HepG2 (cell line): ENCODE results near the gene CST4. TPM values are rescaled to one million over a fixed set of nuclear protein-coding genes. Genes with fewer than 3 reads are reported as not detected.

Experiments
- CREBL2 ChIP-seq: sonication (generic); formaldehyde crosslinking; IDR thresholded peaks from 2 replicates; pipeline ENCODE4 v1.8.1; 2023; ENCODE audit warnings: missing genetic modification reagents, mild to moderate bottlenecking, borderline replicate concordance
- HDAC2 ChIP-seq: sonication (generic); formaldehyde crosslinking; IDR thresholded peaks from 2 replicates; pipeline ENCODE4 v1.4.0; 2020; ENCODE audit warnings: missing genetic modification reagents
- HNRNPL ChIP-seq: fragments of 200-400 bp; formaldehyde crosslinking; IDR thresholded peaks from 2 replicates; pipeline ENCODE4 v1.6.1; 2017; ENCODE audit warnings: mild to moderate bottlenecking, low read depth, low read length
- MAFK ChIP-seq, 2 experiments: IDR thresholded peaks in 1 of 2; conservative IDR thresholded peaks in 1 of 2; 2 replicates each; pipeline ENCODE4 v1.6.1; 2011; ENCODE audit warnings: improper control_type of control experiment in 2 of 2, low read length in 2 of 2
- MXD1 ChIP-seq: sonication (generic); formaldehyde crosslinking; IDR thresholded peaks from 2 replicates; pipeline ENCODE4 v1.4.0; 2020; ENCODE audit warnings: mild to moderate bottlenecking, missing genetic modification reagents
- SOX5 ChIP-seq: IDR thresholded peaks from 2 replicates; pipeline ENCODE4 v1.6.1; 2016; ENCODE audit warnings: borderline replicate concordance
- SSRP1 ChIP-seq: IDR thresholded peaks from 2 replicates; pipeline ENCODE4 v1.6.1; 2016; ENCODE audit warnings: control low read depth
- XRCC5 ChIP-seq: fragments of 200-400 bp; formaldehyde crosslinking; optimal IDR thresholded peaks from 2 replicates; pipeline ENCODE3; 2017; ENCODE audit warnings: mild to moderate bottlenecking, low read length
- ZNF552 ChIP-seq: sonication (generic); formaldehyde crosslinking; IDR thresholded peaks from 2 replicates; pipeline ENCODE4 v1.9.0; 2022; ENCODE audit warnings: missing genetic modification reagents, mild to moderate bottlenecking, borderline replicate concordance
- ZNF563 ChIP-seq: sonication (generic); formaldehyde crosslinking; IDR thresholded peaks from 2 replicates; pipeline ENCODE4 v1.8.0; 2022; ENCODE audit warnings: mild to moderate bottlenecking, moderate library complexity, missing genetic modification reagents
- ZNF737 ChIP-seq: sonication (generic); formaldehyde crosslinking; IDR thresholded peaks from 2 replicates; pipeline ENCODE4 v1.5.0; 2020; ENCODE audit warnings: missing genetic modification reagents, mild to moderate bottlenecking, borderline replicate concordance
- polyA plus RNA-seq, 8 experiments: library from polyadenylated mRNA; depleted of rRNA in 3 of 8; stranded (reverse) in 7 of 8; unstranded in 1 of 8; fragments of >200 nt; fragmentation: Illumina TruSeq in 4 of 8; extraction: Trizol in 4 of 8; gene quantifications; 2 replicates each; pipeline versions ENCODE4 v1.2.1 to v1.2.3, GENCODE V29; 2011 to 2016; ENCODE audit warnings: low read depth in 4 of 8, missing spikeins in 1 of 8, mixed read lengths in 1 of 8; ENCODE audit not compliant: insufficient read depth in 1 of 8
- total RNA-seq, 5 experiments: library from RNA; depleted of rRNA; stranded (reverse); fragments of >200 nt; fragmentation: Illumina TruSeq; extraction: Trizol; gene quantifications; 2 replicates each; pipeline ENCODE4 v1.2.3, GENCODE V29; 2016; ENCODE audit warnings: low read depth in 1 of 5
- TF ChIP-seq, protein P1 (sequence below): sonication (generic); formaldehyde crosslinking; IDR thresholded peaks from 2 replicates; pipeline ENCODE4 v1.9.0; 2022; ENCODE audit warnings: low read depth, missing genetic modification reagents
- TF ChIP-seq, protein P2 (sequence below): sonication (generic); formaldehyde crosslinking; IDR thresholded peaks from 2 replicates; pipeline ENCODE4 v1.5.0; 2020; ENCODE audit warnings: missing genetic modification reagents
- TF ChIP-seq, protein P3 (sequence below): sonication (generic); formaldehyde crosslinking; IDR thresholded peaks from 2 replicates; pipeline ENCODE4 v1.5.0; 2020; ENCODE audit warnings: missing genetic modification reagents, mild to moderate bottlenecking, borderline replicate concordance
- TF ChIP-seq, protein P4 (sequence below): sonication (generic); formaldehyde crosslinking; IDR thresholded peaks from 2 replicates; pipeline ENCODE4 v1.4.0; 2020; ENCODE audit warnings: low read depth, mild to moderate bottlenecking, missing genetic modification reagents
- TF ChIP-seq, protein P5 (sequence below), 2 experiments: sonication (generic) in 1 of 2; formaldehyde crosslinking in 1 of 2; IDR thresholded peaks; 2 replicates each; pipeline versions ENCODE4 v1.4.0 to v1.6.1; 2016 to 2020; ENCODE audit warnings: borderline replicate concordance in 1 of 2, low read depth in 1 of 2, mild to moderate bottlenecking in 1 of 2, missing genetic modification reagents in 1 of 2
- TF ChIP-seq, protein P6 (sequence below): IDR thresholded peaks from 2 replicates; pipeline ENCODE4 v1.6.1; 2016

The CST4 gene
- total and polyA plus RNA-seq, 2 of the 13 experiments (the other 11 are each of a cell fraction or from before 2014, with no cell fraction given): not detected

GRCh38 chr20:23640018-23640601, 48.7 kb downstream of the CST4 start (continued):
- TF ChIP-seq, protein P1, sequence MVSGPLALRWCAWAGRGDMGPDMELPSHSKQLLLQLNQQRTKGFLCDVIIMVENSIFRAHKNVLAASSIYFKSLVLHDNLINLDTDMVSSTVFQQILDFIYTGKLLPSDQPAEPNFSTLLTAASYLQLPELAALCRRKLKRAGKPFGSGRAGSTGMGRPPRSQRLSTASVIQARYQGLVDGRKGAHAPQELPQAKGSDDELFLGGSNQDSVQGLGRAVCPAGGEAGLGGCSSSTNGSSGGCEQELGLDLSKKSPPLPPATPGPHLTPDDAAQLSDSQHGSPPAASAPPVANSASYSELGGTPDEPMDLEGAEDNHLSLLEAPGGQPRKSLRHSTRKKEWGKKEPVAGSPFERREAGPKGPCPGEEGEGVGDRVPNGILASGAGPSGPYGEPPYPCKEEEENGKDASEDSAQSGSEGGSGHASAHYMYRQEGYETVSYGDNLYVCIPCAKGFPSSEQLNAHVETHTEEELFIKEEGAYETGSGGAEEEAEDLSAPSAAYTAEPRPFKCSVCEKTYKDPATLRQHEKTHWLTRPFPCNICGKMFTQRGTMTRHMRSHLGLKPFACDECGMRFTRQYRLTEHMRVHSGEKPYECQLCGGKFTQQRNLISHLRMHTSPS (CRISPR knock-in tag): no peak; the same call in 1 of the 2 replicates
- no peak for TF ChIP-seq ZNF552 (CRISPR knock-in tag)
- peak; percentile 84 for TF ChIP-seq CREBL2 (CRISPR knock-in tag)
- TF ChIP-seq, protein P2, sequence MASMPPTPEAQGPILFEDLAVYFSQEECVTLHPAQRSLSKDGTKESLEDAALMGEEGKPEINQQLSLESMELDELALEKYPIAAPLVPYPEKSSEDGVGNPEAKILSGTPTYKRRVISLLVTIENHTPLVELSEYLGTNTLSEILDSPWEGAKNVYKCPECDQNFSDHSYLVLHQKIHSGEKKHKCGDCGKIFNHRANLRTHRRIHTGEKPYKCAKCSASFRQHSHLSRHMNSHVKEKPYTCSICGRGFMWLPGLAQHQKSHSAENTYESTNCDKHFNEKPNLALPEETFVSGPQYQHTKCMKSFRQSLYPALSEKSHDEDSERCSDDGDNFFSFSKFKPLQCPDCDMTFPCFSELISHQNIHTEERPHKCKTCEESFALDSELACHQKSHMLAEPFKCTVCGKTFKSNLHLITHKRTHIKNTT: no peak
- TF ChIP-seq, protein P3, sequence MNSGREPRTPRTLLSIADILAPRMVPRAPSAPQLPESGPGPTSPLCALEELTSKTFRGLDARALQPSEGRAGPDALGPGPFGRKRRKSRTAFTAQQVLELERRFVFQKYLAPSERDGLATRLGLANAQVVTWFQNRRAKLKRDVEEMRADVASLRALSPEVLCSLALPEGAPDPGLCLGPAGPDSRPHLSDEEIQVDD: no peak
- TF ChIP-seq HDAC2 (CRISPR knock-in tag): no peak
- TF ChIP-seq ZNF563 (CRISPR knock-in tag): 0 out of 2 replicates have a peak, but pooled peaks have one; percentile 50
- no peak for TF ChIP-seq MAFK (conservative IDR thresholded peaks at IDR 0.05 in 1 of 2, IDR thresholded peaks at IDR 0.05 in 1 of 2; ENCODE audit: low read length in 2 of 2)
- TF ChIP-seq, protein P4, sequence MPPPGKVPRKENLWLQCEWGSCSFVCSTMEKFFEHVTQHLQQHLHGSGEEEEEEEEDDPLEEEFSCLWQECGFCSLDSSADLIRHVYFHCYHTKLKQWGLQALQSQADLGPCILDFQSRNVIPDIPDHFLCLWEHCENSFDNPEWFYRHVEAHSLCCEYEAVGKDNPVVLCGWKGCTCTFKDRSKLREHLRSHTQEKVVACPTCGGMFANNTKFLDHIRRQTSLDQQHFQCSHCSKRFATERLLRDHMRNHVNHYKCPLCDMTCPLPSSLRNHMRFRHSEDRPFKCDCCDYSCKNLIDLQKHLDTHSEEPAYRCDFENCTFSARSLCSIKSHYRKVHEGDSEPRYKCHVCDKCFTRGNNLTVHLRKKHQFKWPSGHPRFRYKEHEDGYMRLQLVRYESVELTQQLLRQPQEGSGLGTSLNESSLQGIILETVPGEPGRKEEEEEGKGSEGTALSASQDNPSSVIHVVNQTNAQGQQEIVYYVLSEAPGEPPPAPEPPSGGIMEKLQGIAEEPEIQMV (CRISPR knock-in tag): peak; percentile 5; the same call in 1 of the 2 replicates
- TF ChIP-seq, protein P5, sequence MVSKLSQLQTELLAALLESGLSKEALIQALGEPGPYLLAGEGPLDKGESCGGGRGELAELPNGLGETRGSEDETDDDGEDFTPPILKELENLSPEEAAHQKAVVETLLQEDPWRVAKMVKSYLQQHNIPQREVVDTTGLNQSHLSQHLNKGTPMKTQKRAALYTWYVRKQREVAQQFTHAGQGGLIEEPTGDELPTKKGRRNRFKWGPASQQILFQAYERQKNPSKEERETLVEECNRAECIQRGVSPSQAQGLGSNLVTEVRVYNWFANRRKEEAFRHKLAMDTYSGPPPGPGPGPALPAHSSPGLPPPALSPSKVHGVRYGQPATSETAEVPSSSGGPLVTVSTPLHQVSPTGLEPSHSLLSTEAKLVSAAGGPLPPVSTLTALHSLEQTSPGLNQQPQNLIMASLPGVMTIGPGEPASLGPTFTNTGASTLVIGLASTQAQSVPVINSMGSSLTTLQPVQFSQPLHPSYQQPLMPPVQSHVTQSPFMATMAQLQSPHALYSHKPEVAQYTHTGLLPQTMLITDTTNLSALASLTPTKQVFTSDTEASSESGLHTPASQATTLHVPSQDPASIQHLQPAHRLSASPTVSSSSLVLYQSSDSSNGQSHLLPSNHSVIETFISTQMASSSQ (IDR thresholded peaks at IDR 0.05; ENCODE audit: low read depth): no peak
- TF ChIP-seq, protein P5 (CRISPR knock-in tag; IDR thresholded peaks at IDR 0.05; ENCODE audit: borderline replicate concordance): peak; percentile 45; the same call in 1 of the 2 replicates
- peak; percentile 68; the same call in 1 of the 2 replicates for TF ChIP-seq SOX5 (CRISPR knock-in tag)
- TF ChIP-seq SSRP1 (CRISPR knock-in tag): 0 out of 2 replicates have a peak, but pooled peaks have one; percentile 57
- TF ChIP-seq ZNF737 (CRISPR knock-in tag): peak; percentile 34; the same call in 1 of the 2 replicates
- no peak for TF ChIP-seq XRCC5
- TF ChIP-seq, protein P6, sequence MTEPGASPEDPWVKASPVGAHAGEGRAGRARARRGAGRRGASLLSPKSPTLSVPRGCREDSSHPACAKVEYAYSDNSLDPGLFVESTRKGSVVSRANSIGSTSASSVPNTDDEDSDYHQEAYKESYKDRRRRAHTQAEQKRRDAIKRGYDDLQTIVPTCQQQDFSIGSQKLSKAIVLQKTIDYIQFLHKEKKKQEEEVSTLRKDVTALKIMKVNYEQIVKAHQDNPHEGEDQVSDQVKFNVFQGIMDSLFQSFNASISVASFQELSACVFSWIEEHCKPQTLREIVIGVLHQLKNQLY (CRISPR knock-in tag): 0 out of 2 replicates have a peak, but pooled peaks have one; percentile 39
- peak; percentile 76; the same call in 1 of the 2 replicates for TF ChIP-seq HNRNPL
- peak; percentile 74; the same call in 1 of the 2 replicates for TF ChIP-seq MXD1 (CRISPR knock-in tag)
